HL-60 (cell line): ENCODE results near the gene CACNA2D3.

Experiments used
- CTCF ChIP-seq: IDR thresholded peaks from one replicate; pipeline ENCODE4 v1.5.1; 2011; ENCODE audit warnings: low read length, control low read depth, inconsistent platforms; ENCODE audit not compliant: insufficient read depth
- GABPA ChIP-seq: IDR thresholded peaks from 2 replicates; pipeline ENCODE4 v1.6.1; 2012; ENCODE audit warnings: low read depth
- POLR2AphosphoS5 ChIP-seq: IDR thresholded peaks from 2 replicates; pipeline ENCODE4 v1.6.1; 2012; ENCODE audit warnings: low read depth
- REST ChIP-seq: IDR thresholded peaks from 2 replicates; pipeline ENCODE4 v1.6.1; 2012; ENCODE audit warnings: low read depth; ENCODE audit not compliant: insufficient replicate concordance

GRCh38 chr3:54104084-54104483 lies 18.3 kb upstream of the CACNA2D3 start:
- TF ChIP-seq POLR2AphosphoS5 (no peak), CTCF (no peak), REST (no peak), GABPA (no peak)
